Body of pancreas (tissue), 4 donors: ENCODE data around the gene KIAA1328.

Experiments used
- POLR2A ChIP-seq, 3 donors: fragments of 450-650 bp; IDR thresholded peaks; one replicate each; pipeline ENCODE4 v1.6.1; 2016; ENCODE audit warnings: antibody characterized with exemption in 3 of 3, mild to moderate bottlenecking in 2 of 3
- TF ChIP-seq, protein P1 (sequence below), 7 experiments: fragments of 450-650 bp in 4 of 7; fragments of 200-600 bp in 3 of 7; sonication (generic) in 3 of 7; IDR thresholded peaks; one replicate each; pipeline ENCODE4 v1.5.1; 2016 to 2019; ENCODE audit warnings: antibody characterized with exemption in 7 of 7

DNA sequence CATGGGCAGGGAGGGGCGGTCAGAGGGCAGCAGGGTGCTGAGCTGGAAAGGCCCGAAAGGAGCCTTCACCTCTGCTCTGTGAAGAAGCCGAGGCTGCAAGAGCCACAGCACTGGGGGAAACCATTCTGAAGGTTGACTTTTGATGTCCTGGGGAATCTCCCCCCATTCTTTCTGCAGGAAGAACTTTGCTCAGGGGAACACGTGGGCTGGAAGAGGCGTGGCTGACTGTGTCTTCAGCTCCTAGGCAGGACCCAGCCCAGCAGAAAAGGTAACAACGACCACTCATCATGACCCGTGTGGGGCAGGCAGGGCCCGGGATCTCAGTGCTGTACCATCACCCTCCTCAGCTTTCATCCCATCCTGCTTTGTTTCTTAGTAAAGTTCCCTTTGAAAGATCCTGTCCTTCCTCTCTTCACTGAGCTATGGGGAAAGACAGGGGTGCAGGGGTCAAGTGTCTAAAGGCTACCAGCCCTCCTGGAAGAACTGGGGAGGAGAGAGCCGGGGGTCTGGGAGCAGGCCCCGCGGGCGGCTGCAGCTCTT is 424.0 kb downstream of the KIAA1328 start:
- TF ChIP-seq POLR2A (IDR thresholded peaks at IDR 0.05): no peak
- TF ChIP-seq, protein P1, sequence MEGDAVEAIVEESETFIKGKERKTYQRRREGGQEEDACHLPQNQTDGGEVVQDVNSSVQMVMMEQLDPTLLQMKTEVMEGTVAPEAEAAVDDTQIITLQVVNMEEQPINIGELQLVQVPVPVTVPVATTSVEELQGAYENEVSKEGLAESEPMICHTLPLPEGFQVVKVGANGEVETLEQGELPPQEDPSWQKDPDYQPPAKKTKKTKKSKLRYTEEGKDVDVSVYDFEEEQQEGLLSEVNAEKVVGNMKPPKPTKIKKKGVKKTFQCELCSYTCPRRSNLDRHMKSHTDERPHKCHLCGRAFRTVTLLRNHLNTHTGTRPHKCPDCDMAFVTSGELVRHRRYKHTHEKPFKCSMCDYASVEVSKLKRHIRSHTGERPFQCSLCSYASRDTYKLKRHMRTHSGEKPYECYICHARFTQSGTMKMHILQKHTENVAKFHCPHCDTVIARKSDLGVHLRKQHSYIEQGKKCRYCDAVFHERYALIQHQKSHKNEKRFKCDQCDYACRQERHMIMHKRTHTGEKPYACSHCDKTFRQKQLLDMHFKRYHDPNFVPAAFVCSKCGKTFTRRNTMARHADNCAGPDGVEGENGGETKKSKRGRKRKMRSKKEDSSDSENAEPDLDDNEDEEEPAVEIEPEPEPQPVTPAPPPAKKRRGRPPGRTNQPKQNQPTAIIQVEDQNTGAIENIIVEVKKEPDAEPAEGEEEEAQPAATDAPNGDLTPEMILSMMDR (IDR thresholded peaks at IDR 0.05): no peak
